Lower leg skin (tissue), 4 donors: Measurements from ENCODE around the gene ASTN1. TPM values are rescaled to one million over a fixed set of nuclear protein-coding genes. Genes with fewer than 3 reads are reported as not detected.

Source experiments
- DNase-seq, 2 donors: peaks; one replicate each; pipeline ENCODE4 v3.0.0-alpha.2; 2019; ENCODE audit warnings: low spot score in 2 of 2
- H3K4me3 ChIP-seq: fragments of 200-600 bp; sonication (generic); 2 replicates; pipeline ENCODE4 v1.5.1; 2017; ENCODE audit warnings: mild to moderate bottlenecking, low read depth; ENCODE audit not compliant: poor library complexity, severe bottlenecking
- POLR2A ChIP-seq, 2 donors: fragments of 450-650 bp; IDR thresholded peaks; one replicate each; pipeline ENCODE4 v1.6.1; 2016 to 2017; ENCODE audit warnings: antibody characterized with exemption in 2 of 2, mild to moderate bottlenecking in 1 of 2, moderate library complexity in 1 of 2
- WGBS, 2 donors: methylation state at CpG; one replicate each; pipeline ENCODE4 v1.1.5; 2018; 5-methylcytosine and 5-hydroxymethylcytosine counted together
- intact Hi-C: fragments of 100-400 bp; cut with DNase I; formaldehyde crosslinking; loops from one replicate; pipeline ENCODE4 v1.15.0; 2023; ENCODE audit warnings: low total_unique reads
- total RNA-seq, 4 donors: library from RNA; depleted of rRNA; stranded (reverse); fragments of >200 nt; gene quantifications; one replicate each; pipeline ENCODE4 v1.1.0, GENCODE V29; 2016
- TF ChIP-seq, protein P1 (sequence below), 3 donors: fragments of 450-650 bp; IDR thresholded peaks; one replicate each; pipeline ENCODE4 v1.5.1; 2016; ENCODE audit warnings: antibody characterized with exemption in 3 of 3, mild to moderate bottlenecking in 3 of 3, moderate library complexity in 2 of 3

The ASTN1 gene
- total RNA-seq, 4 donors from 2014 or later = 0.10 to 0.26 TPM; not detected in 2

DNA sequence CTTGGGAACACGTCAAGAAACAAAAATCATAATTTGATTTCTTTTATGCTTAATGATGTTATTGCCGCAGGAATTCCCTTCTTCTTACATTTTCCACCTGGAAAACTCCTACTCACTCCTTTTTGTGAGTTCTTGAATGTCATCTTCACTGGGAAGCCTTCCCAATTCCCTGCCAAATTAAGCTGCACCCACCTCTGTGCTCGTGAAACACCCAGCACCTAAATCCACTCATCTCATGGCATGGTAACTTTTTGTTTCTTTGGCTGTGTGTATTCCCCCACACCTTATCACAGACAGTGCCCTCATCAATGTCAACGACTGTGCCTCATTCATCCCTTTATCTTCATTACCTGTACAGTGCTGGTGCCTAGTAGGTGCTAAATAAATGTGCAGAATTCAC, 45.6 kb downstream of the ASTN1 start:
- DNase-seq = no peak
- H3K4me3 ChIP-seq = no peak overlapping the region
- TF ChIP-seq POLR2A (IDR thresholded peaks at IDR 0.05) = no peak
- TF ChIP-seq, protein P1, sequence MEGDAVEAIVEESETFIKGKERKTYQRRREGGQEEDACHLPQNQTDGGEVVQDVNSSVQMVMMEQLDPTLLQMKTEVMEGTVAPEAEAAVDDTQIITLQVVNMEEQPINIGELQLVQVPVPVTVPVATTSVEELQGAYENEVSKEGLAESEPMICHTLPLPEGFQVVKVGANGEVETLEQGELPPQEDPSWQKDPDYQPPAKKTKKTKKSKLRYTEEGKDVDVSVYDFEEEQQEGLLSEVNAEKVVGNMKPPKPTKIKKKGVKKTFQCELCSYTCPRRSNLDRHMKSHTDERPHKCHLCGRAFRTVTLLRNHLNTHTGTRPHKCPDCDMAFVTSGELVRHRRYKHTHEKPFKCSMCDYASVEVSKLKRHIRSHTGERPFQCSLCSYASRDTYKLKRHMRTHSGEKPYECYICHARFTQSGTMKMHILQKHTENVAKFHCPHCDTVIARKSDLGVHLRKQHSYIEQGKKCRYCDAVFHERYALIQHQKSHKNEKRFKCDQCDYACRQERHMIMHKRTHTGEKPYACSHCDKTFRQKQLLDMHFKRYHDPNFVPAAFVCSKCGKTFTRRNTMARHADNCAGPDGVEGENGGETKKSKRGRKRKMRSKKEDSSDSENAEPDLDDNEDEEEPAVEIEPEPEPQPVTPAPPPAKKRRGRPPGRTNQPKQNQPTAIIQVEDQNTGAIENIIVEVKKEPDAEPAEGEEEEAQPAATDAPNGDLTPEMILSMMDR (IDR thresholded peaks at IDR 0.05) = no peak
- 80 to 83% methylated on average over 4 of the region's 4 CpGs for WGBS, 2 donors
- intact Hi-C loops = no loop called here

DNA sequence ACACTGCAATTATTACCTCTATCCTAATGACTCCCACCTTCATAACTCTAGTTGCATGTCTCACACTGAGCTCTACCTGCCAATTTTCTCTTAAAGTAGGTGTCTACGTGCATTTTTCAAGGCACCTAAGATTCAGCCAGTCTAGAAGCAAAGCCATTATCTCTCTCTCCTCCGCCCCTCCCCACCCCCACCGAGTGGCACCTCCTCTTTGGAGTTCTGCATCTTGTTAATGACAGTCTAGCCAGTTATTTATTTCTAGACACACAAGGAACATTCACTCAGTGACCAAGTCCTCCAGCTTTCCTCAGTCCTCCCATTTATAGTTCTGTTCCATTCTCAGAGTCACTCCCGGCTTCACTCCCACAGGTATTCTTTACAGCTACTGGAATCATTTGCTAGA, 47.6 kb downstream of the ASTN1 start:
- 78 to 83% methylated on average over 4 of the region's 4 CpGs for WGBS, 2 donors
- intact Hi-C loops = no loop called here
- no peak overlapping the region for H3K4me3 ChIP-seq
- no peak for DNase-seq
- TF ChIP-seq, protein P1 (IDR thresholded peaks at IDR 0.05) = no peak
- TF ChIP-seq POLR2A (IDR thresholded peaks at IDR 0.05) = no peak

DNA sequence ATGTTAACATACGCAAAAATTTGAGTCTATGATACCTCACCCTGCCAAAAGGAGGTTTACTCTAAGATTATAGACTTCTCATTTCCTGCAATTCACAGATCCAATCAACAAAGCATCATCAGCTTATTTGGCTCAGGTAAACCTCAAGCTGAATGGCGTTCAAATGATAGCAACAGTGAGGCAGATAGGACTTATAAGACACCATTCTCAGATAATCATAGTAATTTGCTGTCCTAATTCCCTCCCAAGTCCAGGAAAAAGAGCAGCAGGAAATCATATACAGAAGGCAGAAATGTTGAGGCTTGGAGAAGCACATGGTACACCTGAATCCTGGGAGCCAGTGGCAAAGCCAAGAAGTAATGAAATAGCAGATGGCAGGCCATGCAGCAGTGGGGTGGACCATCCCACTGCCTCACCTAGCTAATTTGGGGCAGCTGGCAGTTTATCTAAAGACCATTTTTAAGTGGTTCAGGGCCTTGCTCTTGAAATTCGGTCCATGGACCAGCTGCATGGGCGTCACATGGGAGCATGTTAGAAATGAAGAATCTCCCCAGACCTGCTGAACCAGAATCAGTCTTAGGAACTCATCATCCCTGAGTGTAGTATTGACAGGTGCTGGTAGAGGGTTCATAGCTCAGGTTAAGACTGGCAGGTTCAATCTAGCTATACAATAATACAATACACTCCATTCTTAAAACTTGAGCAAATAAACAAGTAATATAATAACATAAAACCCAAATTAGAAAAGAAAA, 57.7 kb downstream of the ASTN1 start:
- DNase-seq = no peak
- intact Hi-C loops = no loop called here
- H3K4me3 ChIP-seq = no peak overlapping the region
- 66 to 78% methylated on average over 4 of the region's 4 CpGs for WGBS, 2 donors
- no peak for TF ChIP-seq POLR2A (IDR thresholded peaks at IDR 0.05)
- TF ChIP-seq, protein P1 (IDR thresholded peaks at IDR 0.05) = no peak

DNA sequence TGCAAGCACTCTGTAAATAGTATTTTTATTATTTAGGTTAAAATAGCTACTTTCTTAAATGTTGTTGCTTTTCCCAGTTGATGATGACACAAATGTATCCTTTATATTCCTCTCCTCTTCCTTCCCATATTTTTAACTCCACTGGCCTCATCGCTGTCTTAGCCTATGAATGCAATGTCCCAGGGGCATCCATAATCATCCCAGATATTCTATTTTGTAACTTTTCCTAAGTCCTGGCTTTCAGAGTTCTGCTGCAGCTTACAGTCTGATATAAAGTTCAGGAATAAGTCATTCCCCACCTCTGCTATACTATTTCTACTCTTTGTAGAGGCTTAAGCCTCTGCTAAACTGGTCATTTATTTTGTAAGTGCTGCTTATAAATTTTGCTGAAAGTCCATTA, 58.3 kb downstream of the ASTN1 start:
- intact Hi-C loops = no loop called here
- no peak for DNase-seq
- 85 to 87% methylated on average over 1 of the region's 1 CpG for WGBS, 2 donors
- H3K4me3 ChIP-seq = no peak overlapping the region
- TF ChIP-seq, protein P1 (IDR thresholded peaks at IDR 0.05) = no peak
- no peak for TF ChIP-seq POLR2A (IDR thresholded peaks at IDR 0.05)

DNA sequence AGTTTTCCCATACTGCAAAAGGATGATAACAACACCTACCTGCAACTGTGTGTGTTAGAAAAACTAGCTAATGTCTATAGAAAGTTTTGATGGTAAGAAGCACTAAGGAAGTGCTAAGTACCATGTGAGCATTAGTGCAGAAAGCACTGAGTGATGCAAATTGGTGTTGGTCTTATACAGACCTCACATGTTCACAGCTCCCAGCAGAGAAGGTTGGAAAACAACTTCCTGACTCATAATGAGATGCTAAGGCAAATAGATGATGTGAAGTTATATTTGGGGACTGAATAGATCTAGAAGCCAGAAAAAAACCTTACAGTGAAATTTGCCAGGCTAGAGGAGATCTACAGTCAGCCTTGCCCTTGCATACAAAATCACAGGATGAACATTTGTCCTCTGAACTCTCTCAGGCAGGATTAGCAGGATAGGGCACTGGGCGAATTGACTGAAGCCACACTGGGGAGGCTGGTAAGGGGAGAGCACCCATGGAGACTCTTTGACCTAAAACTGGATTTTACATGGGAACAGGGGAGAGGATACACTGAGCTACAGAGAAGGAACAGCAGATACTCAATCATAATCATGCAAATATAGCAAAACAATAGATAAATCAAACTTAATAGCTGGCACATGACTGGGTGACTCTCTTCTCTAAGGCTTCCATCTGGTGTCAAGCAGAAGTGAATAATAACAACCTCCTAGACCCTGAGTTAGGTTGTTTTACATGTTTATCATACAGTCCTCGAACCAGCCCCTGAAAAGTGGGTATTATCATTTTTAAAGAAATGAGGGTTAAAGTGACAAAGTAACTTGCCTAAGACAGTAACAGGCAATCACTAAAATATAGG, 61.3 kb downstream of the ASTN1 start:
- TF ChIP-seq POLR2A (IDR thresholded peaks at IDR 0.05) = no peak
- TF ChIP-seq, protein P1 (IDR thresholded peaks at IDR 0.05) = no peak
- WGBS, 2 donors = 77 to 83% methylated on average over 2 of the region's 2 CpGs
- H3K4me3 ChIP-seq = no peak overlapping the region
- DNase-seq = no peak
- intact Hi-C loops = no loop called here
